HG03565 (cell line): Measurements from ENCODE around the gene ZNF736.
A peak's percentile ranks its signal among the peaks of the same experiment; 100 is the strongest.
"Not testable (repeated sequence)": the region's sequence is repeated elsewhere in the genome, so short reads cannot be mapped to it uniquely, and the experiment has no call there.

Experiments used
- ATAC-seq: cut with Tn5 transposase; IDR thresholded peaks from one replicate; pipeline ENCODE4 v1.9.1; 2021; ENCODE audit warnings: mild to moderate bottlenecking, moderate library complexity; ENCODE audit not compliant: unreplicated experiment

The ZNF736 gene

GRCh38 chr7:64313740-64314491, at the start of gene ZNF736:
TSS of gene ZNF736 (plus strand) at chr7:64313961. CDS start at chr7:64314151, 190 bp downstream.
- peak; percentile 100 for ATAC-seq

- ATAC-seq = no peak
Measured at GRCh38 chr7:64266341-64266919, 47.3 kb upstream of the ZNF736 start.

GRCh38 chr7:64277630-64278029, 36.1 kb upstream of the ZNF736 start:
- ATAC-seq = no peak

- no peak for ATAC-seq
Measured at GRCh38 chr7:64294701-64295420, 18.9 kb upstream of the ZNF736 start.

GRCh38 chr7:64297418-64297817, 16.3 kb upstream of the ZNF736 start:
- peak; percentile 54 for ATAC-seq

GRCh38 chr7:64300641-64301405, 12.9 kb upstream of the ZNF736 start:
- no peak for ATAC-seq

- peak; percentile 98 for ATAC-seq
Measured at GRCh38 chr7:64307254-64308015, 6.3 kb upstream of the ZNF736 start.

GRCh38 chr7:64308016-64308270, 5.8 kb upstream of the ZNF736 start:
- ATAC-seq = no peak

- no peak for ATAC-seq
Measured at GRCh38 chr7:64310426-64310825, 3.3 kb upstream of the ZNF736 start.

GRCh38 chr7:64312826-64313225, 935 bp upstream of the ZNF736 start:
- no peak for ATAC-seq

- ATAC-seq = no peak
Measured at GRCh38 chr7:64314566-64314965, 805 bp downstream of the ZNF736 start.

- not testable (repeated sequence) for ATAC-seq
Measured at GRCh38 chr7:64316031-64316742, 2.4 kb downstream of the ZNF736 start.

GRCh38 chr7:64320547-64321513, 7.1 kb downstream of the ZNF736 start:
- ATAC-seq = peak; percentile 45

GRCh38 chr7:64324166-64324565, 10.4 kb downstream of the ZNF736 start:
- not testable (repeated sequence) for ATAC-seq

- ATAC-seq = not testable (repeated sequence)
Measured at GRCh38 chr7:64348713-64349210, 35.0 kb downstream of the ZNF736 start.

GRCh38 chr7:64359543-64359942, 45.8 kb downstream of the ZNF736 start:
- ATAC-seq = no peak

- ATAC-seq = no peak
Measured at GRCh38 chr7:64371116-64371515, 57.4 kb downstream of the ZNF736 start.

GRCh38 chr7:64373017-64373416, 59.3 kb downstream of the ZNF736 start:
- ATAC-seq = no peak

- ATAC-seq = no peak
Measured at GRCh38 chr7:64400401-64400800, 86.6 kb downstream of the ZNF736 start.
